Mucosa of descending colon (tissue), 3 donors: ENCODE results near the gene DPP6. TPM values are rescaled to one million over a fixed set of nuclear protein-coding genes. Genes with fewer than 3 reads are reported as not detected.

Experiments
- ATAC-seq: fragments of 200-7000 bp; cut with Tn5 transposase; one replicate; pipeline ENCODE4 v1.9.1; 2020; ENCODE audit warnings: mild to moderate bottlenecking, moderate library complexity
- DNase-seq, 3 donors: peaks; one replicate each; pipeline ENCODE4 v3.0.0-alpha.2; 2020
- H3K36me3 ChIP-seq: fragments of 200-600 bp; one replicate; pipeline ENCODE4 v1.8.0; 2021; ENCODE audit warnings: low read depth, mild to moderate bottlenecking
- H3K4me1 ChIP-seq: fragments of 200-600 bp; one replicate; pipeline ENCODE4 v1.8.0; 2021; ENCODE audit warnings: low read depth, mild to moderate bottlenecking
- H3K4me3 ChIP-seq: fragments of 200-600 bp; one replicate; pipeline ENCODE4 v1.8.0; 2021; ENCODE audit warnings: mild to moderate bottlenecking
- H3K9me3 ChIP-seq: fragments of 200-600 bp; one replicate; pipeline ENCODE4 v1.8.0; 2021; ENCODE audit warnings: mild to moderate bottlenecking
- CTCF ChIP-seq: fragments of 200-600 bp; IDR thresholded peaks from one replicate; pipeline ENCODE4 v1.8.0; 2022; ENCODE audit warnings: antibody characterized with exemption, mild to moderate bottlenecking
- intact Hi-C, 2 donors: fragments of 100-400 bp; cut with DNase I in 1 of 2; cut with micrococcal nuclease in 1 of 2; formaldehyde crosslinking; loops; one replicate each; pipeline versions ENCODE4 v1.11.0 to v1.11.1; 2022; cut with DNase I, micrococcal nuclease
- total RNA-seq, 3 donors: library from RNA; stranded (reverse); fragmentation: NEBNext Ultra II Directional in 2 of 3; extraction: Animal tissue kit (Norgen Biotek cat#: 25700) in 2 of 3; gene quantifications; one replicate each; pipeline versions ENCODE4 v1.2.1 to v1.2.4, GENCODE V29; 2021 to 2023
- donor health status: DM: no; HTN: no; CAD: no; lungs with moderate emphysema.
- donor health status: DM: no; HTN: no; CAD: no.
- donor health status: DM: no; HTN: yes; CAD: no.

Gene DPP6
- total RNA-seq, 3 donors from 2014 or later, result 1.3 to 33.8 (median 1.5) TPM

DNA sequence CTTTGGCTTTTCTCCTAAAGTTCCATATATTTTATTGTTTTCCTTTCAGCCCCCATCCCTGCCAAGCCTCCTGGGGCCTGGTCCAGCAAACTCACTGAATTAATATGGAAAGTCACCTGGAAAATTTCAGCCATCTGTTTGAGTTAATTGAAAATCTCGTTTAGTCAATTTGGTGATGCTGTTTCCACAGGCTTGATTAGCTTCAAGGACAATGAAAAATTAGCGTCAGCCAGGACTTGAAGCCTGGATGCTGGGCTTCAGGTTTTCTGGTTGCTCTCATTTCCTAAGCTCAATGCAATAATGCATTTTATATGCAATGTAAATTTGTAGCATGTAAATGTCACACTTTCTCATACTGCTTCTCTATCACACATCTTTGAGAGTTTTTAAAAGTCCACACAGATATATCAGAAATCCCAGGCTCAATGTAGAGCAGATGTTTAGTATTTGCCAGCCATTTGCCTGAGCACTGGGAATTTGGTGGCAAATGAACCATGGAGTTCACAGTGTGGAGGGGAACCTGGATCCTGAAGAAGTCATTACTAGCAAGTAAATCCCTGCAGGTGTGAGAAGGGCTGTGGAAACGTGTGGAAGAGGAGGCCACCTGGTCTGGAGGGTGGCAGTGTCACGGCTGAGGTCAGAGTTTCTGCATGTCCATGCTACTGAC lies 722.2 kb downstream of the DPP6 start:
- ATAC-seq, result no peak
- Histone ChIP-seq H3K4me1 (no peaks in the 10 kb centered on the region), H3K36me3 (no peaks in the 10 kb centered on the region), H3K9me3 (no peaks in the 10 kb centered on the region), H3K4me3 (no peak overlapping the region)
- no peak for TF ChIP-seq CTCF
- no peak for DNase-seq
- intact Hi-C loops, result no loop called here

DNA sequence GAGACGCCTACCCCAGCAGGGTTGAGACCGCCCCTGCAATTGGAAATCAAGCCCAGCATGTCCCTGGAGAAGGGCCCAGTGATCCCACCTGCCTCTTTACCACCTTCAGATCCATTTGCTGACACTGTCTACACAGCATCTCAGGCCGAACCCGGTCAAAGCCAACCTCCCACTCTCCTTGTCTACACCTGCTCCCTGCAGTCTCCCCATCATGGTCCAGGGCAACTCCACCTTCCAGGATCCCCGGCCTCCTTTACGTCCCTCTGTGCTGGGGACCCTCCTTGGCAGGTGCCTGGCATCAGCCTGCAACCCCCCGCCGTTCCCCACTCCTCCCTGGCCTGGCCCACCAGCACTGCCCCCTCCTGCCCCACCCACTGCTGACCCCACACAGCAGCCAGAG lies 723.5 kb downstream of the DPP6 start:
- H3K4me1 ChIP-seq, result no peaks in the 10 kb centered on the region
- no peaks in the 10 kb centered on the region for H3K36me3 ChIP-seq
- H3K9me3 ChIP-seq, result no peaks in the 10 kb centered on the region
- ATAC-seq (no peak), DNase-seq (no peak)
- H3K4me3 ChIP-seq, result no peak overlapping the region
- TF ChIP-seq CTCF, result no peak
- intact Hi-C loops, result no loop called here

DNA sequence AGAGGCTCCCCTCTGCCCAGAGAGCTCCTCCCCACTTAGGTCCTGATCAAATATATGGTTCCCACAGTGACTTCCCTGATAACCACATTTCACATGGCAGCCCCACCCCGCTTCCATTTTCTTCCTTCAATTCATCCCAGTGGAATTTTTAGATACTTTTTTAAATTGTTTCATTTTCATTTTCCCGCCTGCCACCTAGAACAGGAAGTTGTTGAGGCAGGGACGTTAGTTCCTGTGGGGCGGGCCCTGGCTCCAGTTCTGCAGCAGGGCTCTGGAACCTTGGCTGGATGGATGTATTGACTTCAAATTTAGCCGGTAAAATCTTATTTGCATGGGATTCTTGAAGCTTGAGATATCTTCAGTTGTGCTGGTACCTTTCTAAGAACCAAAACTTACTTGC lies 724.2 kb downstream of the DPP6 start:
- no peaks in the 10 kb centered on the region for H3K9me3 ChIP-seq
- TF ChIP-seq CTCF, result no peak
- DNase-seq (no peak), ATAC-seq (no peak)
- no peaks in the 10 kb centered on the region for H3K4me1 ChIP-seq
- no peak overlapping the region for H3K4me3 ChIP-seq
- intact Hi-C loops, result no loop called here
- H3K36me3 ChIP-seq, result no peaks in the 10 kb centered on the region

DNA sequence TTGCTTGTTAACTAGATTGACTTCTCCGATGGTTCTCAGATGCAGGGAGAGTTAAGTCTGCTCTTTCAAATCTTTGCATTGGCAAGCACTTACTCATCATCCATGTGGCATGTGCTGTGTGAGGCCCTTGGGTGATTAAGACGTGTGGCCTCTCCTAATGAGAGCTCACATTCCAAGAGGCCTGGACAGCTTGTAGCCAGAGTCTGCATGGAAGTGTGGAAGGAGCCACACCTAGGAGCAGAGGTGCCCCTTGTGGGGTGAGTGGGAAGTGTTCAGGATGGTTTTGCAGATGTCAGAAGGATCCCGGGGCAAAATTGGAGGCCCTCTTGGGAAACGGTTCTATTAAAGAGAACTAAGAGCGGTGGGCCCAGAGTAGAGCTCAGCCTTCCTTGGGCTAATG lies 724.8 kb downstream of the DPP6 start:
- ATAC-seq, result no peak

GRCh38 chr7:154777489-154777888 lies 725.3 kb downstream of the DPP6 start:
- no peak overlapping the region for H3K4me3 ChIP-seq
- H3K36me3 ChIP-seq, result no peaks in the 10 kb centered on the region
- H3K4me1 ChIP-seq, result no peaks in the 10 kb centered on the region
- ATAC-seq (no peak), DNase-seq (no peak)
- H3K9me3 ChIP-seq, result no peaks in the 10 kb centered on the region
- TF ChIP-seq CTCF, result no peak
- intact Hi-C loops, result no loop called here

More for the DNA sequence above, 724.8 kb downstream of the DPP6 start:
- intact Hi-C loops, result no loop called here
- Histone ChIP-seq H3K9me3 (no peaks in the 10 kb centered on the region), H3K4me3 (no peak overlapping the region), H3K36me3 (no peaks in the 10 kb centered on the region), H3K4me1 (no peaks in the 10 kb centered on the region)
- TF ChIP-seq CTCF, result no peak
- DNase-seq, result no peak

GRCh38 chr7:154777908-154778307 lies 725.7 kb downstream of the DPP6 start:
- Histone ChIP-seq H3K36me3 (no peaks in the 10 kb centered on the region), H3K4me3 (no peak overlapping the region), H3K4me1 (no peaks in the 10 kb centered on the region), H3K9me3 (no peaks in the 10 kb centered on the region)
- DNase-seq (no peak), ATAC-seq (no peak)
- no peak for TF ChIP-seq CTCF
- intact Hi-C loops, result no loop called here
